AG20443 (cell line): ENCODE measurements around the gene CACNA2D2.

Experiments
- DNase-seq: peaks from one replicate; pipeline ENCODE4 v3.0.0; 2012; ENCODE audit warnings: low spot score, mixed read lengths

CACNA2D2 gene

GRCh38 chr3:50325497-50326181 is 177.8 kb downstream of the CACNA2D2 start:
- DNase-seq = no peak

- DNase-seq = no peak
These were observed 178.3 kb downstream of the CACNA2D2 start for GRCh38 chr3:50325113-50325480.

GRCh38 chr3:50324351-50325112 is 178.9 kb downstream of the CACNA2D2 start:
- peak; percentile 78 for DNase-seq

- no peak for DNase-seq
These were observed 179.7 kb downstream of the CACNA2D2 start for GRCh38 chr3:50323614-50324199.

DNA sequence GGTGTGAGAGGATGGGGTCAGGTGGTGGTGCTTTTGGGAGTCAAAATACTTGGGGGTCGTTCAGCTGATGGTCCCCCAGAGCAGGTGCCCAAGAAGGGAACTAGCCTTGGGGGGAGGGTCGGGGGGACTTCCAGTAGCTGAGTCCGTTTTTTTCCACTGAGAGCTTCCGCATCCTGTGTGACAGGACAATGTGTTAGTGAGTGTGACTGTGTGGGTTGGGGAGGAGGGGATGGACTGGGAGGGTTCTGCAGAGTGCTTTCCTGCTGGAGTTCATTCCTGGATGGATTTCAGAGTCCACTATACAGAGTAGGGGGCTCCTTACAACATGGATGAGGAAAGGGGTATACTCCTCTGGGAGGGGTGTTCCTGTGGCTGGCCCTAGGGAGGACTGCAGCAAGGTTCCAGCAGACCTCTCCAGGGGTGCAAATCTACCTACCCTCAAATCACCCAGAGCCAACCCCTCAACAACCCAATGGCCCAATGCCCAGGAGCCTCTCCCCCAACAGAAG is 180.3 kb downstream of the CACNA2D2 start:
- no peak for DNase-seq

GRCh38 chr3:50322386-50323091 is 180.9 kb downstream of the CACNA2D2 start, which contains the start of gene HYAL2:
Gene HYAL2, minus strand, starts transcription at chr3:50322745. Its CDS starts 2,256 bp downstream, at chr3:50320489.
- no peak for DNase-seq

DNA sequence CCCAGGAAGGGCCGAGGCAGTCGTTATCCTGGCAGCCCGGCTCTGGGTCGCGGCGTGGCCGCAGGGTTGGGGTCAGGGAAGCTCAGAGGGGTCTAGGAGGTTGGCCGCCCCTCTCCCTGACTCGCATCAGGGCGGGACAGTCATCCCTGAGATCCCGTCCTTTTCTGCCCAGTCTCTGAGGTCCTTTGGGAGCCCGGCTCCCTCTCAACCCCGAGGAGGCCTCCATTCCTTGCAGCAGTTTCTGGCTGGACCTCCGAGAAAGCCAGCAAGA is 181.4 kb downstream of the CACNA2D2 start:
- DNase-seq = no peak

GRCh38 chr3:50321336-50322114 is 181.9 kb downstream of the CACNA2D2 start:
- peak; percentile 94 for DNase-seq

- DNase-seq = peak; percentile 89
These were observed 182.5 kb downstream of the CACNA2D2 start for GRCh38 chr3:50320853-50321335.

- no peak for DNase-seq
These were observed 183.4 kb downstream of the CACNA2D2 start for GRCh38 chr3:50319894-50320625.

DNA sequence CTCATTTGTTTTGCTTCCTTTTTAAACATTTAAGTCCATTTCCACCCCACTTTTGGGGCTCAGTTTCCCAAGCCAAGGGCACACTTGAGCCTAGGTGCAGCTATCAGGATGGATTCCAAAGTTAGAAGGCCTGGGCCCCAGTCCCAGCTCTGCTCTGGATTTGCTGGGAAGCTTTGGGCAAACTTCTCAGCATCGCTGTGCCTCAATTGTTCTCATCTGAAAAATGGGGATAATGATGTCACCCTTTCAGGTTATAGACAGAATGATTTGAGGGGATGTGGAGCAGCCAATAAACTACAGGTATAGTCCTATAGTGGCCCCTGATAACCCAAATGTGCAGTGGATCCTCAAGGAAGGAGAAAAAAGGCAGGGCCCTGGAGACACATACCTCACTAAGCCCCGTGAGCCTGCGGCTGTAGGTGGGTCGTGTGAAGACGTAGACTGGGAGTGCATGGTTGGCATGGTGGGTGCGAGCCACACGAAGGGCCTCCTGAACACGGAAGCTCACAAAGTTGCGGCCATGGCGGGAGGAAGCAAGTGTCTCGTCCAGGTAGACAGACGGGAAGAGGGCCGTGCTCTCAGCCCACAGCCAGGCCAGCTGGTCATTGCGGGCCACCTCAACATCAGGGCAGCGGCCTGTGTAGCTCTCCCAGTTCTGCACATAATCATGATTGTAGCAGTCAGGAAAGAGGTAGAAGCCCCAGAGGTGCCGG is 184.1 kb downstream of the CACNA2D2 start:
- no peak for DNase-seq

DNA sequence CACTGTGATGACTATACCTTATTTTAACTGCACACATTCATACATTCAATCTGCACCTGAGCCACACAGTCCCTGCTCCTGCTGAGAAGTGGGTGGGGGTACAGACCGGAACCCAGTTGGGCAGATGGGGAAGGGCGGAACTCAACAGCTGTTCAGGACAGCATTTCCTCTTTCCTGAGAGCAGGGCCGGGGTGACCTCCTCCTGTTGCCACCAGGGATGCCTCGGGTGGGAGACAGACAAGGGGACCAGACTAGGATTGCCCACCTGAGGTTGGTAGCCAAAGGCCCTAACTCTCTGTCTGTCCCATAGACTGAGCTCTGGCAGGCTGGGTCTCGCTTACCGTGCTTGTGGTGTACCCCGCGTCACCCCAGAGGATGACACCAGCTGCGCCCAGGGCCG is 184.8 kb downstream of the CACNA2D2 start:
- no peak for DNase-seq

DNA sequence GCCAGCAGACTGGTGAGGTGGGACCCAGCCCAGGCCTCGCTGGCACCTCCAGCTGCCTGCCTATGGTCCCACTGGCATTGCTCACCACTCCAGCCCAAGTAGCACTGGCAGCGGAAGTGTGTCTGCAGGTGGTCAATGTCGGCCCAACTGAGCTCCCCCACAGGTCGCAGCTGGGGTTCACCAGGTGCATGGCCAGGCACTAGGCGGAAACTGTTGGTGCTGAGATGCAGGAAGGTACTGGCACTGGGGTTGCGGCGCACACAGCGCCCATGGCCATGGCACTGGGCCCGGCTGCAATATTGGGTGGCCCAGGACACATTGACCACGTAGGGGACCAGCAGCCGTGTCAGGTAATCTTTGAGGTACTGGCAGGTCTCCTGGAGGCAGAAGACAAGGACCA is 185.3 kb downstream of the CACNA2D2 start:
- no peak for DNase-seq

DNA sequence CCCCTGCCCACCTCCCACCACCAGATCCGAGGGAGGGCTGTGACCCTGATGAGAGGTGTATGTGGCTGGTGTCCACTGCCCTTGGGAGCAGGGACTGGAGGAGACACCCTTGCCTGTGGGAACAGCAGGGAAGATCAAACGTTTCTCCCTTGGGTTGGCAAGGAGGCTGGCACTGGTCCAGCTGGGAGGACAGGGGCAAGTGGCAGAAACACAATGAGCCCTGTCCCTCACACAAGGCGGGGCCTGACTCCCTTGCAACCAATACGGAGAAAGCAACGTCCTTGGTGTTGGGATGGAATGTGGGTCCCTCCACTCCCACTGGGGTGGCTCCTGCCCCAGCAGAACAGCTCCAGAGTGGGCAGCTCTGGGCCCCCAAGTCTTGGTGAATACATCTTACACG is 186.1 kb downstream of the CACNA2D2 start:
- no peak for DNase-seq

GRCh38 chr3:50316657-50317242 is 186.7 kb downstream of the CACNA2D2 start:
- no peak for DNase-seq

GRCh38 chr3:50314816-50315215 is 188.6 kb downstream of the CACNA2D2 start:
- DNase-seq = no peak

GRCh38 chr3:50314342-50314741 is 189.1 kb downstream of the CACNA2D2 start:
- DNase-seq = no peak
